ENCODE data around the gene CORIN. TPM values are rescaled to one million over a fixed set of nuclear protein-coding genes. Genes with fewer than 3 reads are reported as not detected.

Gene CORIN
- polyA plus RNA-seq, 1 donor (not counting 4 experiments of a cell fraction or from before 2014, with no cell fraction given): 0.14 TPM

GRCh38 chr4:47798165-47798564 lies 39.7 kb downstream of the CORIN start:
- Histone ChIP-seq H3K9me1 (ENCODE audit: control insufficient read depth, extremely low read depth, insufficient read depth, low read length) (no peaks in the 10 kb centered on the region), H3K4me3 (ENCODE audit: control insufficient read depth in 2 of 3, extremely low read depth in 1 of 3, insufficient read depth in 2 of 3, low read depth in 1 of 3, low read length in 3 of 3) (no peak overlapping the region), H3K4me2 (ENCODE audit: control insufficient read depth, extremely low read depth, insufficient read depth, low read depth, low read length) (no peak overlapping the region), H3K27ac (ENCODE audit: control insufficient read depth, insufficient read depth, low read length) (no peak overlapping the region), H3K9ac (ENCODE audit: control insufficient read depth, extremely low read depth, insufficient read depth, low read length) (no peak overlapping the region), H3K9me3 (ENCODE audit: control insufficient read depth, low read depth, low read length) (no peaks in the 10 kb centered on the region), H3K27me3 (ENCODE audit: control insufficient read depth, extremely low read depth, insufficient read depth, low read length) (no peaks in the 10 kb centered on the region), H3K4me1 (ENCODE audit: control insufficient read depth, extremely low read depth, insufficient read depth, low read length) (no peaks in the 10 kb centered on the region), H2AFZ (ENCODE audit: control insufficient read depth, low read length) (no peak overlapping the region), H3K36me3 (ENCODE audit: control insufficient read depth in 2 of 2, extremely low read depth in 1 of 2, insufficient read depth in 2 of 2, low read length in 2 of 2) (no peaks in the 10 kb centered on the region), H4K20me1 (ENCODE audit: control insufficient read depth, extremely low read depth, insufficient read depth, low read length) (no peaks in the 10 kb centered on the region), H3K79me2 (ENCODE audit: control insufficient read depth, insufficient read depth, low read length) (no peaks in the 10 kb centered on the region)
- no peak for DNase-seq (ENCODE audit: low read depth, low spot score)
- dilution Hi-C loops (cut with MboI; ENCODE audit: extremely low pct_ligation_motif_present, low sequenced_read_pairs): no loop called here
- TF ChIP-seq CTCF (optimal IDR thresholded peaks at IDR 0.05 in 1 of 3, IDR thresholded peaks at IDR 0.05 in 1 of 3, conservative IDR thresholded peaks at IDR 0.05 in 1 of 3; ENCODE audit: extremely low read depth in 1 of 3, insufficient read depth in 2 of 3, low read length in 3 of 3) (no peak), EZH2 (IDR thresholded peaks at IDR 0.05; ENCODE audit: low read length) (no peak)
- no peak for FAIRE-seq

GRCh38 chr4:47791965-47792364 lies 45.9 kb downstream of the CORIN start:
- no peak overlapping the region for H3K4me3 ChIP-seq (ENCODE audit: control insufficient read depth in 2 of 3, extremely low read depth in 1 of 3, insufficient read depth in 2 of 3, low read depth in 1 of 3, low read length in 3 of 3)
- no peak overlapping the region for H3K27ac ChIP-seq (ENCODE audit: control insufficient read depth, insufficient read depth, low read length)
- H3K4me1 ChIP-seq (ENCODE audit: control insufficient read depth, extremely low read depth, insufficient read depth, low read length): no peaks in the 10 kb centered on the region
- no peak overlapping the region for H3K9ac ChIP-seq (ENCODE audit: control insufficient read depth, extremely low read depth, insufficient read depth, low read length)
- H3K9me1 ChIP-seq (ENCODE audit: control insufficient read depth, extremely low read depth, insufficient read depth, low read length): no peaks in the 10 kb centered on the region
- DNase-seq (ENCODE audit: low read depth, low spot score) (no peak), FAIRE-seq (no peak)
- H2AFZ ChIP-seq (ENCODE audit: control insufficient read depth, low read length): no peak overlapping the region
- no peaks in the 10 kb centered on the region for H3K36me3 ChIP-seq (ENCODE audit: control insufficient read depth in 2 of 2, extremely low read depth in 1 of 2, insufficient read depth in 2 of 2, low read length in 2 of 2)
- H3K9me3 ChIP-seq (ENCODE audit: control insufficient read depth, low read depth, low read length): no peaks in the 10 kb centered on the region
- no peak overlapping the region for H3K4me2 ChIP-seq (ENCODE audit: control insufficient read depth, extremely low read depth, insufficient read depth, low read depth, low read length)
- no peaks in the 10 kb centered on the region for H4K20me1 ChIP-seq (ENCODE audit: control insufficient read depth, extremely low read depth, insufficient read depth, low read length)
- dilution Hi-C loops (cut with MboI; ENCODE audit: extremely low pct_ligation_motif_present, low sequenced_read_pairs): no loop called here
- no peaks in the 10 kb centered on the region for H3K79me2 ChIP-seq (ENCODE audit: control insufficient read depth, insufficient read depth, low read length)
- H3K27me3 ChIP-seq (ENCODE audit: control insufficient read depth, extremely low read depth, insufficient read depth, low read length): no peaks in the 10 kb centered on the region
- TF ChIP-seq CTCF (optimal IDR thresholded peaks at IDR 0.05 in 1 of 3, IDR thresholded peaks at IDR 0.05 in 1 of 3, conservative IDR thresholded peaks at IDR 0.05 in 1 of 3; ENCODE audit: extremely low read depth in 1 of 3, insufficient read depth in 2 of 3, low read length in 3 of 3) (no peak), EZH2 (IDR thresholded peaks at IDR 0.05; ENCODE audit: low read length) (no peak)

Measured in keratinocyte (primary cell).